Activated CD8-positive, alpha-beta memory T cell treated with anti-CD3 and anti-CD28 coated beads, Interleukin-2, amount 50 U/mL, for 4 hours (primary cell): ENCODE measurements around the gene ANKRD11.

ENCODE experiments used
- DNase-seq: peaks from one replicate; pipeline ENCODE4 v3.0.0-alpha.2; 2020

ANKRD11 gene

DNA sequence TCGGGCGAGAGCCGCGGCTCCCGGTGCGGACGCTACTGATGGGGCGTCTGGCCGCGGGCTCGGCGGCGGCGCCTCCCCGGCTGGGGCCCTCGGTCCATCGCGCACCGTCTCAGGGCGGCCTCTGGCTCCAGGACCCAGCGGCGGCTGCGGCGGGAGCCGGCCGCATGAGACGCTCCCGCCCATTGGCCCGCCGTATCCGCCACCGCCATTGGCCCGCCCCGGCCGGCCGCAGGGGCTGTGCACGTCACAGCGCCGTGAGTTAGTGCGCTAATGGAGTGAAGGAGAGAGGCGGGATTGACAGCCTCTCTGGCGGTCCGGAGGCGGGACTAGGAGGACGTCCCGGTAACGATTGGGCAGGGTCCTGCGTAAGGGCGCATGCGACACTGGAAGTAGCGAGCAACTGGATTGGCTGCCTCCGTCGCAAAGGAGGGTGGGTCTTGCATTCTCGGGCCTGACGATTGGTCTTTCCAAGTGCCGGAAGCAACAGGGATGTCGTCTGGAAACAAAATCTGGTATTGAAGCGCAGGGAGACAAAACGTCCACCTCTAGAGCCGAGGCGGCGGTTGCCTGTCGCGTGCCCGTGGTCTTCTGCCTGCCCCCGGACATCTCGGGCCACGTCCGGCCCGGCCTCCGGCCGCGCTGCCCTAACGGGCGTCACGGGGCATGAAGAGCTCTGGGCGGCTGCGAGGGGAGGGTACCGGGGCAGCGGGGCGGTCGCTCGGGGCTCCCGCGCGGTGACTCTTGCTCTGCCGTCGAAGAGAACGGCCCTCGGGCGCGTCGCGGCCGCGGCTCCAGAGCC lies at the start of gene ANKRD11:
Gene ANKRD11, minus strand, starts transcription at position 123 of the 799 bp plus-strand sequence. CDS start 173,542 bp downstream, outside the sequence.
- DNase-seq = peak; percentile 96

DNA sequence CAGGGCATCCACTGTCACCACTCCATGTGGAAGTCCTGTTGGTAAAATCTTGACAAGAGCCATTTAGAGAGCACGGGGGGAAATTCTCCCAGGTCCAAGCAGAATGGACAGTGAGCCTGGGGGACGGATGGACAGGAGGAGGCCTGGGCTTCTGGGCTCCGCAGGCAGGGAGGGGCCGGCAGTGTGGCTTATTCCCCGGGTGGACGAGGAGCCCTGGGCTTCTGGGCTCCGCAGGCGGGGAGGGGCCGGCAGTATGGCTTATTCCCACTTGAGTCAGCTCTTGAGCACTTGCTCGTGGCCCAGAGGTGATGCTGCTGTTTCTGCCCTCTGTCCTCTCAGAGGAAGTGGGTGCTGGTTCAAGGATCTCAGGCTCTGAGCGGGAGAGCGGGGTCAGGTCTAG lies 47.9 kb upstream of the ANKRD11 start:
- no peak for DNase-seq

DNA sequence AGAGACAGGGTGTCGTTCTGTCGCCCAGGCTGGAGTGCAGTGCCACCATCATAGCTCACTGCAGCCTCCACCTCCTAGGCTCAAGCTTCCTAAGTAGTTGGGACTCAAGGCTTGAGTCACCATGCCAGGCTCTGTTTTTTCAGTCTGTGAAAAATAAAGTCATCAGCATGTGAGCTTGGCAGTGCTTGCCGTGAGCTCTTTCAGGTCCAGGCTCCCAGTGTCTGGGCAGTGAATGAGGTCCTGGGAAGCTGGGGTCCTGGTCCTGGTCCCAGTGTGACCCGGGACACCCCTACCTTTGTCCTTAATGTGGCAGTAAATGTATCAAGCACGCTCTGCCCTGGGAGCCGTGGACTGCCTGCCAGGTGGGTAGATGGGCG lies 47.2 kb upstream of the ANKRD11 start:
- no peak for DNase-seq

DNA sequence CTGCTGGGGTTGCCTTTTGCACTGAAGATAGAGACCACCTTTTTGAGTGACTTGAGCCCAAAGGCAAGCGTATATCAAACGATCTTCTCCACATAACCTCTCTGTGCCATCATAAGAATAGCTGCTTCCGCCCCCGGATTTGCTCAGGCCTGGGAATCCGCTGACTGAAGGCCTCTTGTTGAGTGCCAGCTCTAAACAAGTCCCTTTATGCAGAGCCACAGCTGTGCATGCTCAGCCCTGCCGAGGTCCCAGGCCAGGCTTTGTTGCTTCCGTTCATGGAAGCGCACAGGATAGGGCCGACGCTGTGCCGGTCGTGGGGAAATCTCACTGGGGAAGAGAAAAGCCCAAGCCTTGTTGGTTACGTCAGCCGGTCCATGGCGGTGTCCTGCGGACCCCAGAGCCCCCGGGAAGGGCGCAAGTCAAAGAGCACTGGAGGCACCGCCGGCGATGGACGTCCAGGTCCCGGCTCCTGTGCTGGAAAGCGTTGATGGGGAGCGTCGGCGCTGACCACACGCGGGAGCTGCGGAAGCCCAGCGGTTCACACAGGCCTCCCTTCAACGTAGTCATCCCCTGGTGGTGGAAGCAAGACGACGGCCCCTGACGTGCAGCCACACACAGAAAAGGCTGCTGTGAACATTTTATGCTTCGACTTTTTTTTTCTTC lies 46.7 kb upstream of the ANKRD11 start:
- DNase-seq = no peak

DNA sequence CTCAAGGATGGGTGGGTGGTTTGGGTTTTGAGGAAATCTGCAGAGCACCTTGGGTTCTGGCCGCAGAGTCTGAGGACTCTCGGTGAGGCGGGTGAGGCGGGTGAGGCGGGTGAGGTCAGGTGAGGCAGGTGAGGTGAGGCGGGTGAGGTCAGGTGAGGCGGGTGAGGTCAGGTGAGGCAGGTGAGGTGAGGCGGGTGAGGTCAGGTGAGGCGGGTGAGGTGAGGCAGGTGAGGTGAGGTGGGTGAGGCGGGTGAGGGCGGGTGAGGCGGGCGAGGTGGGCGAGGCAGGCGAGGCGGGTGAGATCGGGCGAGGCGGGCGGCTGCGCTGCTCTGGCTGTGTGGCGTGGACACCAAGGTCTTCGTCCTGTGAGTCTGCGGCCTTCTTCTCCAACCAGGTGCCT lies 46.0 kb upstream of the ANKRD11 start:
- no peak for DNase-seq

DNA sequence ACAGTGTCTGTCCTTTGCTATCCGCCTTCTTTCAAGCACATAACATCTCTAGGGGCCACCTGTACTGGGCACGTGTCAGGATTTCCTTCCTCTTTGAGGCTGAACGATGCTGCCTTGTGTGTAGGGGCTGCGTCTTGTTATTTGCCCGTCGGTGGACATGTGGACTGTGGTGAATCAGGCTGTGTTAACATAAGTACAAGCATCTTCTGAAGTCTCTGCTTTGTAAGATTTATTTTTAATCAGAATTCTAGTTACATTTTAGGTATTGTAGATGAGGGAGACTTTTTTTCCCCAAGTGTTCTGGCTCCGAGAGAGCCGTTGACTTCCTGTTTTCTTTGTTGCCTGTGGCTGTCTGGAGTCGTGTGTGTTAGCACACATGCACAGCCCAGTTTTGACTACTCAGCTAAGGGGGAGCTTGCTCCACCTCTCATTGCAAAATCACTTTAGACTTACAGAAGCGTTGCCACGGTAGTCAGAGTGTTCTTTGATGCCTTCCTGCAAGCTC lies 43.9 kb upstream of the ANKRD11 start:
- no peak for DNase-seq

DNA sequence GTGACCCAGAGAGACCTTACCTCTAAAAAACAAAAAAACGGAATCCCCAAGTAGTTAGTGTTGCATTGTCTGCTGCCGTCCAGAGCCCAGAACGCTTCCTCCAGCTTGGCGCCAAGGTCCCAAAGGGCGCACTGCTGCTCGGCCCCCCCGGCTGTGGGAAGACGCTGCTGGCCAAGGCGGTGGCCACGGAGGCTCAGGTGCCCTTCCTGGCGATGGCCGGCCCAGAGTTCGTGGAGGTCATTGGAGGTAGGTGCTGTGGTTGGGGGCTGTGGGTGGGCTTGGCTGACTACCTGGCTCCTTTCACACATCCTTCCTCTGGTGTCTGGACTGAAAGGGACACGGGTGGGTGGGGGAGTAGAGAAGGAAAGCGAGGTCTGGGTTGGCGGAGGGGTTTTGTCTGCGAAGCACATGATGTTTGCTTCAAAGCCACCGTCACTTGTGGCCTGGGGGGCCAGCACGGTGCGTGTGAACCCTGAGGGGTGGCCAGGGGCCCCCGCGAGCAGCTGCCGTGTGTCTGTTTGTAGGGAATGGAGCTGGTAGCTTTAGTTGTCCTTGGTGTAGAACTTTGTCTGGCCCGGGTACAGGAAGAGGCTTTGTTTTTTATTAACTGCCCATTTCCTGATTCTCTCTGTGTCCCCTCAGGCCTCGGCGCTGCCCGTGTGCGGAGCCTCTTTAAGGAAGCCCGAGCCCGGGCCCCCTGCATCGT lies 41.6 kb upstream of the ANKRD11 start:
- DNase-seq = no peak

DNA sequence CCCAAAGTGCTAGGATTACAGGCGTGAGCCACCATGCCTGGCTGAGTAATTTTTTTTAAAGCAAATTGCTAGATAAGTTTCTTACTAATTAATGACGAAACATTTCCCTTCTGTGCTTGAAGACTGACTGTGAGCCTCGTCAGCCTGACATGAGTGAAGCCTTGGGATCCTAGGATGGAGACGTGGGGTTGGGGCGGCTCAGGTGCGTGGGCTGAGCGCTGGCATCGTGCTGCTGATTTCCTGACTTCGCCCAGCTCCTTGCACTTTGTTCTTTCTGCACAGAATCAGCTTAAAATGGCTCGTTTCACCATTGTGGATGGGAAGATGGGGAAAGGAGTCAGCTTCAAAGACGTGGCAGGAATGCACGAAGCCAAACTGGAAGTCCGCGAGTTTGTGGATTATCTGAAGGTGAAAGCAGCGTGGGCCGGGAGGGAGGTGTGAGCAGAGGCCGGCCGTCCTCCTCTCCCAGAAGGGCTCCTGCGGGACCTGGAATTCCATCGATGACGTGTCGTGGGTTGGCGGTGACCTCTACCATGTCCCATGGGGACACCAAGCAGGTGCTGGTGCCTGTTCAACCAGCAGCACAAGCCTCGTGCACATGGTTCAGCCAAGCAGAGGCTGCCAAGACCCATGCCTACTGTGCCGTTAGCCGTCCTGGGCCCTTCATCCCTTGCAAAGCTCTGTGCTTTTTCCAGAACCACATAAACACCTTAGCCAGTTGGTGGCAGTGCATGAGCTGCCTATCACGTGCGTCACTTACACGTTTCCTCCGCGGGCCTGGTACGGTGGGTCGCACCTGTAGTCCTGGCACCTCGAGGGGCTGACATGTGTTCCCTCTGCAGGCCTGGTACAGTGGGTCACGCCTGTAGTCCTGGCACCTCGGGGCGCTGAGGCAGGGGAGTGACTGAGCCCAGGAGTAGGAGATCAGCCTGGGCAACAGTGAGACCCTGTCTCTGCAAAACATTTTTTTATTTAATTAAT lies 40.3 kb upstream of the ANKRD11 start:
- DNase-seq = no peak

DNA sequence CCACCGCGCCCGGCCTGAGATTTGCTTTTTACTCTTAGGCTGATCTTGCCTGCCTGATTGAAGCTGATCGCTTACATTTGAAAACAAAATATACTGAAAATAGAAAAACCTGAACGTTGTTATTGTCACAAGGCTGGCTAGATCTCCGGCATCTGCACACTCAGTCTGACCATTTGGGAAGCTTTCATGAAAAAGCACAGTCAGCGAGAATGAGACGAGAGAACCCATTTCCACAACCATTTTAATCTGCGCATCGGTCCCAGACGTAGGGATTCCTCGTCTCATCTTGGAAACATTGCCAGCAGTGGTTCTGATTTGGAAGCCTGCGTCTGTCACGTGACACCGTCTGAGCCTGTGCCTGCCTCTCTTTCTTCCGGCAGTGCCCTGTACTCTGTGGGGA lies 38.7 kb upstream of the ANKRD11 start:
- DNase-seq = no peak

DNA sequence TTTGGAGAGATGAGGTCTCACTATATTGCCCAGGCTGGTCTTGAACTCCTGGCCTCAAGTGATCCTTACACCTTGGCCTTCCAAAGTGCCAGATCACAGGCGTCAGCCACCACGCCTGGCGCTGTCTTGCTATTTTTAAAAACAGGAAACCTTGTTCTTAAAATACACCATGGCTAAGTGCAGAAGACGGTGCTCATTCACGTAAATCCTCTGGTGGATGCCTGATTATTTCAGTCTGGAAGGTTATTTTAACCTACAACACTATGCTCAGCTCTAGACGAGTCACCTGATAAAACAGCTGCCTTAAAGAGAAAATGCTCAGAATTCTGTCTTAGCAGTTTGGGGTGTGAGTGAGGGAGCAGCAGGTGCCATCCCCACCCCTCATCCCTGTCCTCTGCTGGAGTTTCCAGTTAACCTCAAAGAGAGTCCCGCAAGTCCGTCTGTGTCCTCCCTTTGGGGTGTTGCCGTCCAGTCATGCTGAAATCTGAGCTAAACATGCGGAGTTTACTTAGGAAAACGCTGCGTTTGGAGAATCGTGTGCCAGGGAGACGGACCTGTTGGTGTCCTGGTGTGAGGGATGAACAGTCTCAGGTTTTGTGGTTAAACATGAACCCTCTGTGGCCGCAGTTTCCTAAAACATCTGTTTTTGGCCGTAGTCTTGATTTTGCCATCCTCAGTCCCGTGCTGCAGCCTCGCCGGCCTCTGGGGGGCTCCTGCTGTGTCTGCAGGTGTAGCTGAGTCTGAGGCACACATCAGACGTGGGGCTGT lies 35.0 kb upstream of the ANKRD11 start:
- DNase-seq = no peak

DNA sequence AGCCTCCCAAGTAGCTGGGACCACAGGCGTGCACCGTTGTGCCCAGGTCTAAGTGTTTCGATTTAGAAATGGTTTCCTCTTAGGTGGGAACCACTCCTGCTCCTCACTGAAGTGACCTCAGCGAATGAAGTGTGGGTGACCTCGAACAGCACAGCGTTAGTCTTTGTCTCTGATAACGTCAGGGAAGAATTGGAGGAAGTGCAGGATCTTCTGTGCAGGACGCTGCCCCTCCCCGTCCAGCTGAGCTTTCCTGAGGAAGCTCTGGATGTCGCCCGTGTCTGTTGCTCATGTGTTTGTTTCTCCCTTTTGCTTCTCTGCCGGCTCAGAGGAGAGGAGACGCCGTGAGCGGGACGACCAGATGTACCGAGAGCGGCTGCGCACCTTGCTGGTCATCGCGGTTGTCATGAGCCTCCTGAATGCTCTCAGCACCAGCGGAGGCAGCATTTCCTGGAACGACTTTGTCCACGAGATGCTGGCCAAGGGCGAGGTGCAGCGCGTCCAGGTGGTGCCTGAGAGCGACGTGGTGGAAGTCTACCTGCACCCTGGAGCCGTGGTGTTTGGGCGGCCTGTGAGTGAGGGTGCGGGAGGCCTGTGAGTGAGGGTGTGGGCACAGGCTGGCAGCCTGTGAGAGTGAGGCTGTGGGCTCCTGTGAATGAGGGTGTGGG lies 33.5 kb upstream of the ANKRD11 start:
- DNase-seq = no peak

DNA sequence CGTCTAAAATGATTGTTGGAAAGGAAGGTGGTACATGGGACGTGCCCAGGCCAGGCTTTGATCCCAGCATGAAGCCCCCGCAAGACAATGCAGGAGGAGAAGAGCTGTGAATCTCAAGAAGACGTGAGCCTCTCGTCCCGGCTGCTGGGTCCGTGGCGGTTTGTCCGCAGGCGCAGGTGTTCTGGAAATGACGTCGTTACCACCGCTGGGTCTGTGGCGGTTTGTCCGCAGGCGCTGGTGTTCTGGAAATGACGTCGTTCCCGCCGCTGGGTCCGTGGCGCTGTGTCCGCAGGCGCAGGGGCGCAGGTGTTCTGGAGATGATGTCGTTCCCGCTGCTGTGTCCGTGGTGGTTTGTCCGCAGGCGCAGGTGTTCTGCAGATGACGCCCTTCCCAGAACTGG lies 31.9 kb upstream of the ANKRD11 start:
- DNase-seq = no peak

DNA sequence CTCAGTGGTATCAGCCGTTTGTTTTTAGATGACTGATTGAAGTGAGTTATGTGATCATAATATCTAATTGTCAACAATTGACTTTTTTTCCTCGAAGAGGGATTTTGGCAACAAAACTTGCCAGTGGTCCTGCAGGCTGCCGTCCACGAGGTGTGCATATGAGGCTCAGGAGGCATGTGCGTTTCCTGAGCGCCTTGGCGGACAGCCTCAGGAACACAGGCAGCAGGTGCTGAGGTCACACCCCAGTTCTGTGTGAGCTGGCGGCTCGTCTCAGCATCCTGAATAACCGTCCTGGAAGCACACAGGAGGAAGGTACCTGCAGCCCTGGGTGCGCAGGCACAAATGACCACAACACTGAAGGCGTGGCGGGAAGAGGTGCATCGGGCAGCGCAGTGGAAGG lies 29.5 kb upstream of the ANKRD11 start:
- DNase-seq = no peak

DNA sequence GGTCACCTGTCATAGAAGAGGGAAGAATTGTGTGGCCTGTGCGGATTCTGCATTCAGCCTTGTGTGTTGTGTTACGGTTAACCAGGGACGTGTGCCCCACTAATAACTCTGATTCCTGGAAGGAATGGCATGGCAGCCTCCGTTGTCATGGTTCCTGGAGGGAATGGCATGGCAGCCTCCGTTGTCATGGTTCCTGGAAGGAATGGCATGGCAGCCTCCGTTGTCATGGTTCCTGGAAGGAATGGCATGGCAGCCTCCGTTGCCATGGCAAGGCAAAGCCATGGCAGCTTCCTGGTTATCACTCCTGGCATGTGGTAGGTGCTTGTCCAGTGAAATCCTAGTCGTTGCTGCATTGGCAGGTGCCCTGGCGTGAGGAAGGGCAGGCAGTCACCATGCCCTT lies 26.8 kb upstream of the ANKRD11 start:
- DNase-seq = no peak

DNA sequence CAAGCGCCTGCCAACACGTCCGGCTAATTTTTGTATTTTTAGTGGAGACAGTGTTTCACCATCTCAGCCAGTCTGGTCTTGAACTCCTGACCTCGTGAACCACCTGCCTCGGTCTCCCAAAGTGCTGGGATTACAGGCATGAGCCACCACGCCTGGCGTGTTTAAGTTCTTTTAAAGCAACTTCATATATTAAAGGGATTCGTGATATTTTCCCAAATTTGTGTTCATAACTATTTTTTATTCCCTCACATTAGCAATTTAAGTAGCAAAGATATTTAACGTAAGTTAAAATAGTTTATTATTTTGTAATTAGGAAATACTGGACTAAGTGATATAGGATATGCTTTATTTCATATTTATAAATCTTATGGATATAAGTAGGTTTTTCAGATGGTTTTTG lies 22.1 kb upstream of the ANKRD11 start:
- DNase-seq = no peak

DNA sequence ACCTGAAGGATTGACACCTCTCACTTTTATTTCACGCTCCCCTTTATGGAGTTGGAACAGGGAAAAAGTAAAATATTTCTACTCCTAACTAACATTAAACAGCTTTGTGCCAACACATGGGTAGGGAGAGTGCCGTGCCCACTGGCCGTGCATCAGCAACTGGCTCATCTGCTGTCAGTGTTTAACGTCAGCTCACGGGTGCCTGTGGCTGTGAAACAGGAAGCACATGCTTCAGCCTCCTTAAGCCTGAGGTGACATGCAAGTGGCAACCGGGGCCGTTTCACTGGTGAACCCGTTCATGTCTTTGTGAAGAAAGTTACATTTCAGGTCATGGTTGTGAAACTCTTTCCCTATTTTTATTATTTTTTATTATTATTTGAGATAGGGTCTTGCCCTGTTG lies 21.0 kb upstream of the ANKRD11 start:
- no peak for DNase-seq

DNA sequence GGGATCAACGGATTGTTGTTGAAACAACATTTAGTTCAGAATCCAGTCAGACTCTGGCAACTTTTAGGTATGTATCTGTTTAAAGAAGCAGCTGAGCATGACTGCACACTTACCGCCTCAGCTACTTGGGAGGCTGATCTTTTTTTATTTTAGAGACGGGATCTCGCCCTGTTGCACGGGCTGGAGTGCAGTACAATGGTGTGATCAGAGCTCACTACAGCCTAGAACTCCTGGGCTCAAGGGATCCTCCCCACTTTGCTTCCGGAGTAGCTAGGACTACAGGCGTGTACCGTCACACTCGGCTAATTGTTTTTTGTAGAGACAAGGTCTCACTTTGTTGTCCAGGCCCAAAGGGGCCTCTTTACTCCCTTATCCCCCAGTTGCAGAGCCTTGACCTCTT lies 20.2 kb upstream of the ANKRD11 start:
- DNase-seq = no peak

DNA sequence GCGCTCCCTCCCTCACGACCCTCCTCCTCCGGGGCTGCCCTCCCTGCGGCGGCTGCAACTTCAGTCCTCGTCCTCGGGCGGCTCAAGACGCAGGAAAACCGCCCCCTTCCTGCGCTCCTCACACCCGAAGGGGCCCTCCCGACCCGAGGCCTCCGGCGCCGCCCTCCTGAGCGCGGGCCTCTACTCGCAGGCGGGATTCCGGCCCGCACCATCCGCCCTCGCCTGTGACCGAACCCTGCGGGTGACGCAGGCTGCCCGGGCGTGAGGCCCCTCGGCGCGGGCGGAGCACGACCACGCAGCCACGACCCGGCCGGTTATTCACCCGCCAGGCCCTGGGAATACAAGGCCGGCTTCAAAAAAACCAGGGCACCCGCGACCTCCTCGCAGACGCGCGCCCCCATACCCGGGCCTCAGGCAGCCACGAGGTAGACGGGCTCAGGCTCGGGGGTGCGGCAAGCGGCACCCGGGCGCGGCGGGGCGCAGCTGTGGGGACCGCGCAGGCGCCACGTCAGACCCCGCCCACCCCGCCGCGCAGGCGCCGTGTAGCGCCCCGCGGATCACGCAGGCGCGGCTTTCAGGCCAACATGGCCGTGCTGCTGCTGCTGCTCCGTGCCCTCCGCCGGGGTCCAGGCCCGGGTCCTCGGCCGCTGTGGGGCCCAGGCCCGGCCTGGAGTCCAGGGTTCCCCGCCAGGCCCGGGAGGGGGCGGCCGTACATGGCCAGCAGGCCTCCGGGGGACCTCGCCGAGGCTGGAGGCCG lies 17.7 kb upstream of the ANKRD11 start, which contains the start of gene SPG7:
Gene SPG7, plus strand, starts transcription at position 570 of the 757 bp plus-strand sequence. Its CDS starts 15 bp downstream, at position 585.
- peak; percentile 90 for DNase-seq

DNA sequence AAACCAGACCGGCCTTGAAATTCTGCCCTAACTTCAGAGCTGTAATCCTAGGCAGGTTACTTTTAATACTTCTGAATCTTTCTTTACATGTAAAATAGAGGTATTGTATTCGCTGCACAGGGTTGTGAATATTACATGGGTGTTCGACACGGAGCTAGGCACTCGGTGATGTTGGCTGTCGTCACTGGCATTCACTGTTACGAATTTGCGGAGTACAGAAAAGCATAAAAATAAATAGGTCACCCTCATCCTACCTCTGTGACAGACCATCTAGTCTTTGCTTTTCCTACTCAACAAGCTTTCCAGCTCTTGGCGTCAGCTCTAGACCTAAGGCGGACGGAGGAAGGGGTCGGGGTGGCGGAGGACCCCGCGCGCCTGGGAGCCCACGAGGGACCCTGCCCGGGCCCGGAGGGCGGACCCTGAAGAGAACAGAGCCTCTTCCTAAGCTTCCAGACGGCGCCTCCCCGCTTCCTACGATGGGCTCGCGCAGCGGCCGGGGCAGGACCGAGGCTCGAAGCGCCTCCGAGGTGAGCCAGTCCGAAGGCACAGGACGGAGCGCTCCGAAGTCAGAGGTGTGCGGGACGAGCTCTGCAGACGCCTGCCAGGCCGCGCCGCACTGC lies 17.0 kb upstream of the ANKRD11 start:
- DNase-seq = no peak

DNA sequence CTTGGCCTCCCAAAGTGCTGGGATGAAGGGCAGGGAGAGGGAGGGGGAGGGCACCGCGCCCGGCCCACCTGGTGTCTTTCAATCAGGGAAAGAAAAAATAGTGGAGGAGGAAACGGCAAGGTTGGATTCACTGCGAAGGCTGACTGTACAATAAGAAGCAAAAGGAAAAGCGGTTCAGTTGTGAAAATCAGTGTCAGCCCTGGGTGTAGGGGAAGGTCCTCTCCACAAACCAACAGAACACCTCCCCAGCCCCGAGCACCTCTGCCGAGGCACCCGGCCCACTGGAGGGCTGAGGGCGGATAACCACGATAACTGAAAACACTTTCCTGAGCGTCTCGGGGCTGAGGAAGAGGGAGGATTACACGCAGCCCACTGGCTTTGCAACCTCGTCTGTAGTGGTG lies 16.4 kb upstream of the ANKRD11 start:
- peak; percentile 26 for DNase-seq
